Stimulated activated CD8-positive, alpha-beta memory T cell treated with anti-CD3 and anti-CD28 coated beads, Interleukin-12 subunit alpha, Interleukin-12 subunit beta, amount 100 ng/mL, for 1 hour (primary cell): Measurements from ENCODE around the gene SNX7.

Source experiments
- DNase-seq: peaks from one replicate; pipeline ENCODE4 v3.0.0-alpha.2; 2020; ENCODE audit warnings: low read depth

The SNX7 gene, protein sequence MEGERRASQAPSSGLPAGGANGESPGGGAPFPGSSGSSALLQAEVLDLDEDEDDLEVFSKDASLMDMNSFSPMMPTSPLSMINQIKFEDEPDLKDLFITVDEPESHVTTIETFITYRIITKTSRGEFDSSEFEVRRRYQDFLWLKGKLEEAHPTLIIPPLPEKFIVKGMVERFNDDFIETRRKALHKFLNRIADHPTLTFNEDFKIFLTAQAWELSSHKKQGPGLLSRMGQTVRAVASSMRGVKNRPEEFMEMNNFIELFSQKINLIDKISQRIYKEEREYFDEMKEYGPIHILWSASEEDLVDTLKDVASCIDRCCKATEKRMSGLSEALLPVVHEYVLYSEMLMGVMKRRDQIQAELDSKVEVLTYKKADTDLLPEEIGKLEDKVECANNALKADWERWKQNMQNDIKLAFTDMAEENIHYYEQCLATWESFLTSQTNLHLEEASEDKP

DNA sequence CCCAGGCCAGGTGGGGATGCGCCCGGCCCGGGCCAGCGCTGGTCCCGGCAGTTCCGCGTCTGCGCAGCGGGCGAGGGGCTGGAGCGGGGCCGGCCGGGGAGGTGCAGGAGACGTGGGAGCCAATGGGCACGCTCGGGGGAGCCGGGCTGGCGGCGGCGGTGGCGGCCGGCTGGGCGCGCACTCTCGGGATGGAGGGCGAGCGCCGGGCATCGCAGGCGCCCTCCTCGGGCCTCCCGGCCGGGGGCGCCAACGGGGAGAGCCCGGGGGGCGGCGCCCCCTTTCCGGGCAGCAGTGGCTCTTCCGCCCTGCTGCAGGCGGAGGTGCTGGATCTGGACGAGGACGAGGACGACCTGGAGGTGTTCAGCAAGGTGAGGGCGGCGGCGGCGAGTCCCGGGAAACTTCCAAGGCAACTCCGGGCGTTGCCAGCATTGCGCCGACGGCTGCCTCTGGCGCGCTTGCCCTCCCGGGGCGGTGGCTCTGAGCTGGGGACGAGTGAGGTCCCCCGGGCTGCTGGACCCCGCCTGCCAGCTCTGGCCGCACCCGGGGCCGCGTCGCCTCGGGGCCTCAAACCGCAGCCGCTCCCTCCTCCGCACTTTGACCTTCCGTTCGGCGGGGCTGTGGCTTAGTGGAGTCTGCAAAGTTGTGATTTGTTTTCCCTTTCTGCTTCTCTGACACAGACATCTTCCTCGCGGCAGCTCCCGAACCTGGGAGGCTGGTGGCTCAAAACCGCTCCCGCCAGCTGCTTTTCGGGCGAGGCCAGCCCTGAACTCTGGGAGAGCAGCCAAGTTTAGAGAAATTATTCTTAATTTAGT lies at the start of gene SNX7:
Gene SNX7, plus strand, starts transcription at position 178 of the 812 bp plus-strand sequence. Its CDS starts 11 bp downstream, at position 189.
- no peak for DNase-seq

DNA sequence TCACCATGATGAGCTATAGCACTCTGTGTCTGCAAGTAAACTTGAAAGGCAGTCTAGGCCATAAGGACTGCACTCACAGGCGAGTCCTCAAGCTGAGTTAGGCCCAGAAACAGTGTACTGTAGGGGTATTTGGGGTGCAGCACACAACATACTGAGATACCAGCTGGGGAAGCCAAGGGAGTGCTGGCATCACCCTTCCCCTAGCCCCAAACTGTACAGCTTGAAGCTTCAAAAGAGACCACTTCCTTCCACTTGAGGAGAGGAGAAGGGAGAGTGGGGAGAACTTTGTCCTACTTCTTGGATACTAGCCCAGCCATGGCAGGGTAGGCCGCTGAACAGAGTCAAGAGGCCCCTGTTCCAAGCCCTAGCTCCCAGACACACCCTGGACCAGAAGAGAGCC lies 24.2 kb upstream of the SNX7 start:
- DNase-seq: no peak

DNA sequence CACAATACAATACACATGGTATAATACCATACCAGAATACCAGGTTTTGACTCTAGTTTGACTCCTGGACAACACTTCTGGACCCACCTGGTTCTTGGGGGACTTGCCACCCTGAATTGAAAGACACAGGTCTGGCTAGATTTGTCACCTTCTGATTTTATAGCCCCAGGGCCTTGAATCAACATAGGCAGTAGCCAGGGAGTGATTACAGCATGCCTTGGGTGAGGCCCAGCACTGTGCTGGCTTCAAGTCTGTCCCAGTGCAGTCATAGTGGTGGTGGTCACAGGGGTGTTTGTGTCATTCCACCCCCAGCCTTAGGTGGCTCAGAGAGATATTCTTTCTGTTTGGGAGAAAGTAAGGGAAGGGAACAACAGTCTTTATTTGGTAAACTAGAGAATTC lies 23.3 kb upstream of the SNX7 start:
- DNase-seq: no peak

DNA sequence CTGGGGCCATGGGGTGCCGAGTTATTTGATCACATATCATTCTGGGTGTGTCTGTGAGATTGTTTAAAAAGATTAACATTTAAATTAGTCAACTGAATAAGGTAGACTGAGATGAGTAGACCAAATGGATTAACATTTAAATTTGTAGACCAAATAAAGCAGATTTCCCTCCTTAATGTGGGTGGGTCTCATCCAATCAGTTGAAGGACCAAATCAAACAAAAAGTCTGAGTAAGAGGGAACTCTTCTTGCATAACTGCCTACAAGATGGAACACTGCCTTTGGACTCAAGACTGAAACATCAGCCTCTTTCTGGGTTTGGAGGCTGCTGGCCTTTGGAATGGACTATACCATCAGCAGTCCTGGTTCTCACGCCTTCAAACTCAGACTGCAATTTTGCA lies 17.0 kb upstream of the SNX7 start:
- DNase-seq: no peak

DNA sequence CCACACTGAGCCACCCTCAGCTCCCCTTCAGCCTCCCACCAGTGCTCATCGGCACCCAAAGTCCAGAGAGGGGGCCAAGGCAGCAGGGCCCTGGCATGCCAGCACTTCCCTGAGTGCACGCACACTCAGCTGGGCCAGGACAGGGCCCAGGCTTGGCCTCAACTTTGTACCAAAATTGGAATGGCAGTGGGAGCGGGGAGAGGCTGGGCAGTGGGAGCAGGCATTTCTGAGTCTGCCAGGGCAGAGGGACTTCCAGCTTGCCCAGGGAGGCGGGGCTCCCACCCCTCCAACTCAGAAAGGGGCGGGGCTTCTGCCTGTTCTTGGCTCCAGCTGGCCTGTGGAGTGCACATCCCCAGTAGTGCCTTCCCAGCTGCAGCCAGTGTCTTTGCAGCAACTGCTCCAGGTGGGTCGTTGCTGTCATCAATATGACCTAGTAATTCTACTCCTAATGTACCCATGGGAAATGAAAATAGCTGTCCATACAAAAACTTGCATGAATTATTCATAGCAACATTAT lies 10.3 kb upstream of the SNX7 start:
- no peak for DNase-seq

DNA sequence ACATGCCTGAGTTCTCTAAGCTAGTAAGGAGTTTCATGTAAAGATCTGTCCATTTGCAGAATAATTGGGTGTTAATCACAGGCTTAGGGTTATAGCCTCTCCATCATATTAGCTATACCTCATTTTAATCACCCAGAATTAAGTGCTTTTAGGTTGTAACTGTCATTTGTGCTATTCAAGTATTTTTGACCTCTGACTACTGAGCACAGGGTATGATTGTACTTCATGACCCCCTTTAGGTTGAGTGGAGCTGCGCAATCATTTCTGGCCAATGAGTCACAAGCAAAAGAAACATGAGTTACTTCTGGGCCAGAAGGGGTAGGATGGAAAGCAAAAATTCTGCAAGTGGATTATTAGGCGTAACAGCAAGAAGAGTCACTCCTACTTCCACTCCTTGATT lies 8.4 kb upstream of the SNX7 start:
- DNase-seq: no peak

DNA sequence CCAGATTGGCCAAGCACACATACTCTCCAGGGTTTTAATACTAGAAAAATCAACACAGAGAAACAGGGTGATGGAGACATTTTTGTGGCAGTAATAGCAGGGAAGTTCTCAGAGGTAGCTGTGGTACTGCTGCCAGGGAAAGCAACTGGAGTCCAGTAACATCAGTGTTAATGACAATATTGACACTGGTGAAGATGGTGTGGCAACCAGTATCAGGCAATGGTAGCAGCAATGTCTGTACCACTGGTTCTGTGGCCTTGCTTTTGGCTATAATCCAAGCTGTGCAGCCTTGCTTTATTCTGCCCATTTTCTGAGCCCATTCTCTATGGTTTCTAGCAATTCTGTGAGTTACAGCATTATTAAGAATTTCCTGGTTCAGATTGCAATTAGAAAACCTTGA lies 1.6 kb upstream of the SNX7 start:
- no peak for DNase-seq

DNA sequence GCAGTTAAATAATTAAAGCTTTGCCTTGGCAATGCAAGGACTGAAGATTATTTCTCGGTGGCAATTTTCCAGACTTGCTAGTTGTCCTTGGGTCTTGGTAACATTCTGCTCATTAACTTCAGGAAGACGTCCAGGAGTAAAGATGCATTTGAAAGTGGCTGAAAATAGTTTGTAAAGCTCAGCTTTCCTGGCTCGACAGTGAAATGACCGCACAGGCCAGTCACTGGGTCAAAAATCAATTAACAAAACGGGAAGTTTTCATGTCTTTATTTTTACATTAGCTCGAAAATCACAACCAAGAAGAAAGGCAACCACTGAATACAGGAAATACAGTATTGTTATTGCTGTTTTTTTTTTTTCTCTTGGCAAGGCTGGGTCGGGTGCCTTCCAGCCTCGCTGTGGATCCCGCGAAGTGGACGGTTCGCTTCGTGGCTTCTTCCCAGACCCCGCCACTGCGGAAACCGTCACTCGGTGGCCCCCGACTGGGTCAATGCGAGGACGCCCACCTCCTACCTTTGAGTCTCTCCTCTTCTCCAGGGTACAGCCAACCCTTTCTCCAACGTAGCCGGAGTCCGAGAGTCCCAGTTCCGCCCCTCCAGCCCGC lies 479 bp upstream of the SNX7 start:
- DNase-seq: no peak

DNA sequence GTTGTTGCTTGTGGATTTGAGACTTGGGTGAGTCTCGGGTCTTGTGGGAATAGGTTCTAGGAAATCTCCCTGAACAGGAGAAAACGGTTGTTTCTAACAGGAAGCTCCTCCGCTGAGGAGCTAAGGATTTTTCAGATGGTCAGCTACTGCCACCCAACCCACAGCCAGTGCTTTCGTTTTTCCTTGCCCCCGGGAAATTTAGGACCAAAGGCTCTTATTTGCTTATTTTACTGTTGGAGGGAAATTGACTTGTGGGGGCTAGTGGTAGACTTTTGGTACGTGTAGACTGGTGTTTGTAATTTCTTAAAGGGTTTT lies 792 bp downstream of the SNX7 start:
- no peak for DNase-seq

DNA sequence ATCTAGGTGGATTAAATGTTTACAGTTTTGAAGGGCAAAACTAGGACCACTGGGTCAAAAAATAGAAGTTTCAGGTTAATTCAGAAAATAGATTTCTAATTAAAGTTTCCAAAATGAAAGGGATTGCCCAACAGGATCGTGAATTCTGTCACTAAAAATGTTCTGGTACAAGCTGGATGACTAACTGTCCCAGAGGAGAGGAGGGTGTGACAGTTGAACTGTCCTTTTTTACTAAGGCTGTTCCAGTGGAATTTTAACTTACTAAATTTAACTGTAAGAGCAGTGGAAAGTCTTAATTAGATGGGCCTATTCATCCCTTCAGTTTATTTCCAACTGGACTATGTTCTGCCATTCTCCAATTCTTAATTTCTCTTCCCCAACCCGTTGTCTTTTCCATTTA lies 7.2 kb downstream of the SNX7 start:
- DNase-seq: no peak

DNA sequence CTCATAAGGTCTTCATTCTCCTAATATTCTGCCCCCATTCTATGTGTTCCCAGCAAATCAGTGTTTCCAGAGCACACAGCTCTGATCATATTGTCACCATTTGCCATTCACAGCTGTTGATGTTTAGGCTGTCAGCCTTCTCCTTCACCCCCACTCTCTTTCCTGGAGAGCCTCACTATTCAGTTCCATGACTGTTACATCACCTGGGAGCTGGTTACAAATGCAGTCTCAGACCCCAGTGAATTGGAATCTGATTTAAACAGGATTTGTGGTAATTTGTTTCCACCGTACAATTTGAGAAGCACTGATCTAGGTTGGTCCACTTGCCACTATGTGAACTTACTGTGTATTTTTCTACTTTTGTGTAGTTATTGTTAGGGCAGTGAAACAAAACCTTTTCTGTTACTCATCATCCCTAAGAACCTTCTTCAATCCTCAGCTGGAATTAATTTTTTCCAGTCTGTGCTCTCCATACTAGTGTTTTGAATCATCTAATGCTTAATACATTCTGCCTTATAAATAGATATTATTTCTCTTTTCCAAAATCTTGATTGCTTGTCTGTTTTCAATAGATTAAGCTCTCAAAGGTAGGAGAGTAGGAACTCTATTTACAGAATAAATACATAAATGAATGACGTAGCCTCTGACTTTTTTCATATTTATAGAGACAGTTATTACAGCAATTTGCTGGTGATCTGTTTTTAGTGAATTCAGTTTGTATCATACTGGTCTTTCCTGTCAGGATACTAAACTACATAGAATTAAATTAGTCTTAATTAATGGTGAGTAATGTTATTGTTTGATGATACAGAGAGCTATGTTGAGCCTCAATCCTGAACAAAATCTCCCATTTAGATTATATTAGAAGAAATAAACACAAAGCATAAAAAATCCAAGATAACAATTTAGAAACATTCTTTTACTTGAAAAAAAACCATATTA lies 8.1 kb downstream of the SNX7 start:
- DNase-seq: no peak

DNA sequence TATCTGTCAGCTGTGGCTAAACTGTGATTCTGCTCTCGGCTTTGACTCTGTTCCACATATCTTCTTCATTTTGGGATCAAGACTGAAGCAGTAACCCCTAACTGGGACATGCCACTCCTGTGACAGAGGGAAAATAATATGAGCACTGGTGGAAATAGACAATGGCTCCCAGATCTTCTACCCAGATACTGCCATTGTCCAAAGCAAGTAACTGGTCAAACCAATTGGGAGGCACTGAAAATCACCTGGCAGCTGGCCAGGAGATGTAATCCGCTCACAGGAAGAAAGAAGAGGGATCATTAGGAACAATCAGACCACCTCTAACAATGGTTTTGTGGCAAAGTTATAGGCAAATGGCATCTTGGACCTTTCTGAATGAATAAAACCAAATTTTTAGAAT lies 10.7 kb downstream of the SNX7 start:
- DNase-seq: no peak

DNA sequence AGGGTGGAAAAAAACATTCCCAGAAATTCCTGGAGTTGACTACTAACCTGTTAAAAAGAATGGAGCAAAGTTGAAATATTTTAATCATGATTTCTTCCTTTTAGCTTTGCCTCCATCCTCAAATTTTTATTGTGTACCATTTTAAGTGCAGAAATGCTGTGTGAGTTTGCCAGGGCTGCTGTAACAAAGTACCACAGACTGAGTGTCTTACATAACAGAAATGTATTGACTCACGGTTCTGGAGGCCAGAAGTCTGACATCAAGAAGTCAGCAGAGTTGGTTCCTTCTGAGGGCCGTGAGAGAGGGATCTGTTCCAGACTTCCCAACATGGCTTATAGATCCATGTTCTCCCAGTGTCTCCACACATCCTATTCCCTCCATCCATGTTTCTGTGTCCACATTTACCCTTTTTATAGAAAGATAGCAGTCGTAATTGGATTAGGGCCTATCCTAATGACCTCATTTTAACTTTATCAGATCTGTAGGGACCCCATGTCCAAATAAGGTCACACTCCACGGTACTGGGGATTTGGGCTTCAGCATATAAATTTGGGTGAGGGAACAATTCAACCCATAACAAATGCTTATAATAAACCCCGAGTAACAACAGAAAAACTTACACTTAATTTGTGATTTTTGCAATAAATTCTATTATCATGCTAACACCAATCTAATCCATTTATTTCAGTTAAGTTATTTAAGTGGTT lies 12.7 kb downstream of the SNX7 start:
- no peak for DNase-seq

DNA sequence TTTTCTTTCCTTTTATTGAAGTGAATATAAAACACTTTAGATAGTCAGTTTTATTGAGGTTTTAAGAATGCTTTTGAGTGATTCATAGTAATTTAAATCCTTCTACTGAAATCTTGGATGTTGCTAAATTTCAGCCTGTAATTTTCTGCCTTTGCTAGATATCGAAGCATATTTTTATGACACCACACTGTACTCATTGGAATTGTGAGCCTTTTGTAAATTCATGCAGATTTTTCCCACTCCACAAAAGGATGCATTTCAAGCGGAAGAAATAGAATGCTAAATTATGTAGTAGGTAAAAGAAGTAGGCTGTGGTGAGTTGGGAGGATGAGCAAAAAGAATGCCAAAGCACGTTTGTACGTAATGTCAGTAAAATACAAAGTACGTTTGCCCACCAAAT lies 13.8 kb downstream of the SNX7 start:
- DNase-seq: no peak

DNA sequence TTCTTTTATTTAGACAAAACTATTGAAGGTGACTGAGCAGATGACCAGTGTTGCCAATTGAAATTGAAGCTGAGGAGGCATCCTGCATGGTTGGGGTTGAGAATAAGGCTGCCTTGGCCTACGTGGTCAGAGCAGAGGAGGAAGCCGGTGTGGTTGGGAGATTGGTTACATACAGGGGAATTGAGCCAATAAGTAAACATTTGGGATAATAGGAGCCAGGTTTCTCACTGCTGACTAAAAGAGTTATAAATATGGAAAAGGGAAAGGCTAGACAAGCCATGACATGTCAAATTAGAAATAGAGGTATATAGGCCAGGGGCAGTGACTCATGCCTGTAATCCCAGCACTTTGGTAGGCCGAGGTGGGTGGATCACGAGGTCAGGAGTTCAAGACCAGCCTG lies 15.8 kb downstream of the SNX7 start:
- DNase-seq: no peak

DNA sequence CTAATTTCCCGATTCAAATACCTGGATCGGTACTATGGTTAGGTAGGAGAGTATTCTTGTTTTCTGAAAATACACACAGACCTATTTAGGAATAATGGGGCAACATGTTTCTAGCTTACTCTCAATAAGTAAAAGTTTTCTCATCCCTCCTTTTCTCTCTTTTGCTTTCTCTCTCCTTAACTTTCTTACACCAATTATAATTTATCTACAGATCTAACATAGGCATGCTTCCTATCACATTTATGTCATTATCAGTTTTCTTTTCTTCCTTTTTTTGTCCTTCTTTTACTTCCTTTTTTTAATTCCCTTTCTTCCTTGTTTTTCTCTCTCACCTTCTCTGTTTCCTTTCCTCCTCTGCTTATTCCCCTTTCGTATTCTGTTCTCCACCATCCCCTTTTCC lies 20.3 kb downstream of the SNX7 start:
- DNase-seq: no peak

DNA sequence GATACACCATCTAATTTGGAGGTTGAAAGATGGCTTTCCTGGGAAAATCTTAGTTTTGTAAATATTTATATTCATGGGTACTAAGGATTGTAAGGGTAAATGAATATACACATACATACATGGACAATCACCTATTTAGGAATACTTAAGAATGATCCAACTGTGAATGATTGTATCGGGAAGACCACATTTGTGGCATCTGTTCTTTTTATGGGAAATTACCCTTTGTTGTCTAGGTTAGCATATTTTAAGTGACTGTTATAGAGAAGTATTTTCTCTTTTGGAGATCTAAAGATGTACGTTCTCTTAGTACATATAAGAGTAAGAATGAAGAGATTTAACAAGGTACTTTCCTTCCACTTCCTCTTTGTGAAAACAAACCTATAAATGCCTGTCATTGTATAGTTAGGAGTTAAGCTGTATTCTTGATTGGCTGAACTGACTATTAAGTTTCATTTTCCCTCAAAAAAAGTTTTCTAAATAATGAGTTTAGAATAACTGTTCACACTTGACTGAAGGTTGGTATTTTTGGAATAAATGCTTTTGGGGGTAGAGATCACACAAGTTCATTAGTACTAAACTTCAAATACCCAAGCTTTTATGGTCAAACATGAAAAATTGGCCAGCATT lies 26.7 kb downstream of the SNX7 start:
- no peak for DNase-seq

DNA sequence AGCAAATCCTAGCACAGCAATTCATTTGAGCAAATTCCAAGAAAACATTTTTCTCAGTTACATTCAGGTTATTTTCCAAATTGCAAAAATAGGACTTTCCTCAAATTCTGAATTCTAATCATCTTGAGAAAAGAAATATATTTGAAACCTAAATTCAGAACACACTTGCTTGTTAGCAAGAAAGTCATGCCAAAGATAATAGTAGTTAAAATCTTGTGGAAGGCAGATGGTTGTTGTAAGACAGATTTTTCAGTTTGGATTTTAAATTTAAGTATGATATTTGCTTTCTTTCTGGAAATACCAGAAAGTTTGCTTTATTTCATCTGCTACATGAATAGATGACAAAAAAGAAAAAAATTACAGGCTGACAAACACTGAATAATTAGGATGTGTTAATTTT lies 29.1 kb downstream of the SNX7 start:
- DNase-seq: no peak

DNA sequence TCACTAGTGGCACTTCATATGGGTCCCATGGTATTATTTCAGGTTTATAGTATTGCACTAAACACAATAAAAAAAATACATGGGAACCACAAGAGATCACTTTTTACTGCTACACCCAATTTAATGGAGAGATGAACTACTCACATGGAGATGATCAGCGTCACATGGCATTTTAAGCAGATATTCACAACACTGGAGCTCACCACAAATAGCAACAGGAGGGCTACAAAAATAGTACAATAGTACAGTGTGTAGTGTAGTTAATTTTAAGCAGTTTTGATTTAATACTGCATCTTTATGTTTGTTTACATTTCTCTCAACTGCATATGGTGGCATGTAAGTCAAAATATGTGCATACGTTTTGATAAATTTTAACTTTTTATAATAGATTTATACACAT lies 31.0 kb downstream of the SNX7 start:
- no peak for DNase-seq

DNA sequence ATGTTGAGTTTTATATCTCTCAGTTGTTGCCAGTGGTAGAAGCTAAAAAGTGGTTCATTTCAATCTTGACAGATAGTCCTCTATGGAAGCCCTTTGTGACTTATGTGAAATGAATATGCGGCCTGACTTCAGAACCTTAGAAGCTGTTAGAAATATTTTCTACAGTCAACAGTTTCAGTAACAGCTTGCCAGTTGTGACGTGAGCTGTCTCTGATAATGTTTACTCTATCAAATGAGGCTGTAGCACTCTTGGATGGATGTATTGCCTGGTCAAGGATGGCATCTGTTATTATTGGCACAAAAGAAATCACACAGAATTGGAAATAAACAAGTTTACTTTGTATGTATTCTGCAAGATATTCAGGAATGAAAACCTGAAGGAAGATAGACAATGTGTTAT lies 31.9 kb downstream of the SNX7 start:
- no peak for DNase-seq

DNA sequence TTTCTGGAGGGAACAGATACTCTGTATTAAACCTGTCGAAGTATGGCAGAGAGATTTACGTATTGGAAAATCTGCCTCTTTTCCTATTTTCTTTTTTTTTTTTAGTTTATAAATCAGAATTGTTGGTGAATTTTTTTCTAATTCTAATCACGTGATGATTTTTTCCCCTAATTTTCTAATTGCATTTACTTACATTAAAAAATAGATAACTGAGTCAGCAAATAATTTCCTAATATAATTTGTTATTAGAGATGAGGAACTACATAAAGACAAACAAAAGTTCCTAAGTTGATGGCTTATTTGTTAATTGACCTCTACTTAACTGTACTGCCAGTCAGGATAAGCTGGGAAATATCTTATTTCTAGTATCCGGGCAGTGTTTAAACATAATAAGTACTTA lies 34.6 kb downstream of the SNX7 start:
- no peak for DNase-seq
